H9 (cell line): ENCODE data around the gene C1QB. TPM values are rescaled to one million over a fixed set of nuclear protein-coding genes. Genes with fewer than 3 reads are reported as not detected.
A peak's percentile ranks its signal among the peaks of the same experiment; 100 is the strongest.

Experiments used
- DNase-seq: peaks from one replicate; pipeline ENCODE4 v3.0.0-alpha.2; 2017
- H2AFZ ChIP-seq: one replicate; pipeline ENCODE4 v1.6.1; 2013; ENCODE audit warnings: mild to moderate bottlenecking, low read length, control low read depth, moderate library complexity
- H2AK5ac ChIP-seq: 2 replicates; pipeline ENCODE4 v1.6.1; 2013; ENCODE audit warnings: low read length, control low read depth, mixed read lengths; ENCODE audit not compliant: insufficient read length
- H2BK120ac ChIP-seq: one replicate; pipeline ENCODE4 v1.6.1; 2013; ENCODE audit warnings: low read depth, mild to moderate bottlenecking, low read length, control low read depth, inconsistent platforms; ENCODE audit not compliant: poor library complexity, severe bottlenecking
- H2BK12ac ChIP-seq: 2 replicates; pipeline ENCODE4 v1.6.1; 2013; ENCODE audit warnings: low read length, control low read depth, mixed read lengths, low read depth; ENCODE audit not compliant: insufficient read length
- H2BK15ac ChIP-seq: 2 replicates; pipeline ENCODE4 v1.6.1; 2013; ENCODE audit warnings: low read depth, low read length, control low read depth
- H2BK20ac ChIP-seq: one replicate; pipeline ENCODE4 v1.6.1; 2013; ENCODE audit warnings: low read depth, mild to moderate bottlenecking, low read length, control low read depth, inconsistent platforms; ENCODE audit not compliant: poor library complexity, severe bottlenecking
- H2BK5ac ChIP-seq: 2 replicates; pipeline ENCODE4 v1.6.1; 2013; ENCODE audit warnings: low read length, control low read depth, mixed read lengths; ENCODE audit not compliant: insufficient read length
- H3K14ac ChIP-seq: 2 replicates; pipeline ENCODE4 v1.6.1; 2013; ENCODE audit warnings: low read length, control low read depth; ENCODE audit not compliant: insufficient read depth
- H3K18ac ChIP-seq: 2 replicates; pipeline ENCODE4 v1.6.1; 2013; ENCODE audit warnings: low read depth, mild to moderate bottlenecking, mixed read lengths, low read length, control low read depth; ENCODE audit not compliant: insufficient read length
- H3K23ac ChIP-seq: 2 replicates; pipeline ENCODE4 v1.6.1; 2013; ENCODE audit warnings: low read length, control low read depth, mixed read lengths, low read depth; ENCODE audit not compliant: insufficient read length
- H3K23me2 ChIP-seq: 2 replicates; pipeline ENCODE4 v1.6.1; 2013; ENCODE audit warnings: low read depth, mild to moderate bottlenecking, mixed read lengths, low read length, control low read depth; ENCODE audit not compliant: insufficient read length, poor library complexity, severe bottlenecking
- H3K27ac ChIP-seq: 2 replicates; pipeline ENCODE4 v1.5.1; 2013; ENCODE audit warnings: low read length, control low read depth, mixed read lengths, low read depth; ENCODE audit not compliant: insufficient read length
- H3K27me3 ChIP-seq: 2 replicates; pipeline ENCODE4 v1.6.1; 2013; ENCODE audit warnings: low read length, control low read depth, inconsistent platforms; ENCODE audit not compliant: insufficient read depth
- H3K4ac ChIP-seq: 2 replicates; pipeline ENCODE4 v1.6.1; 2013; ENCODE audit warnings: low read depth, mild to moderate bottlenecking, control low read depth, inconsistent platforms, low read length, moderate library complexity
- H3K4me1 ChIP-seq: 2 replicates; pipeline ENCODE4 v1.6.1; 2013; ENCODE audit warnings: low read length, control low read depth, inconsistent platforms; ENCODE audit not compliant: insufficient read depth
- H3K4me2 ChIP-seq: 2 replicates; pipeline ENCODE4 v1.6.1; 2013; ENCODE audit warnings: low read length, control low read depth, mixed read lengths; ENCODE audit not compliant: insufficient read length, insufficient read depth
- H3K56ac ChIP-seq: 2 replicates; pipeline ENCODE4 v1.6.1; 2013; ENCODE audit warnings: low read depth, mild to moderate bottlenecking, mixed read lengths, low read length, control low read depth; ENCODE audit not compliant: insufficient read length
- H3K79me1 ChIP-seq: 2 replicates; pipeline ENCODE4 v1.6.1; 2013; ENCODE audit warnings: low read depth, mild to moderate bottlenecking, moderate library complexity, low read length, control low read depth, inconsistent platforms; ENCODE audit not compliant: insufficient read depth, poor library complexity, severe bottlenecking
- H3K79me2 ChIP-seq: 2 replicates; pipeline ENCODE4 v1.6.1; 2013; ENCODE audit warnings: low read length, control low read depth, inconsistent platforms; ENCODE audit not compliant: insufficient read depth
- H3K9ac ChIP-seq: 2 replicates; pipeline ENCODE4 v1.6.1; 2013; ENCODE audit warnings: low read length, control low read depth, mixed read lengths; ENCODE audit not compliant: insufficient read length; ENCODE audit errors: extremely low read depth
- H3K9me3 ChIP-seq: one replicate; pipeline ENCODE4 v1.6.1; 2013; ENCODE audit warnings: low read depth, low read length, inconsistent platforms; ENCODE audit not compliant: control insufficient read depth
- H3T11ph ChIP-seq: one replicate; pipeline ENCODE4 v1.6.1; 2013; ENCODE audit warnings: mild to moderate bottlenecking, low read length, control low read depth, inconsistent platforms
- H4K20me1 ChIP-seq: one replicate; pipeline ENCODE4 v1.6.1; 2013; ENCODE audit not compliant: control insufficient read depth, insufficient read length, insufficient read depth
- H4K5ac ChIP-seq: 2 replicates; pipeline ENCODE4 v1.6.1; 2013; ENCODE audit warnings: low read depth, mild to moderate bottlenecking, mixed read lengths, low read length, control low read depth; ENCODE audit not compliant: insufficient read length
- H4K8ac ChIP-seq: replicated peaks from 2 replicates; pipeline ENCODE4 v1.6.1; 2013; ENCODE audit warnings: low read length, control low read depth, mixed read lengths, low read depth; ENCODE audit not compliant: insufficient read length
- H4K91ac ChIP-seq: 2 replicates; pipeline ENCODE4 v1.6.1; 2013; ENCODE audit warnings: low read depth, mild to moderate bottlenecking, moderate library complexity, mixed read lengths, low read length, control low read depth; ENCODE audit not compliant: insufficient read length
- H3K27ac Mint-ChIP-seq, 3 experiments: 2 replicates in 2 of 3; 3 replicates in 1 of 3; pipeline ENCODE4 v1.8.0; 2020 to 2021; ENCODE audit warnings: mixed read lengths in 3 of 3, mild to moderate bottlenecking in 1 of 3, moderate library complexity in 1 of 3
- H3K27me3 Mint-ChIP-seq: 2 replicates; pipeline ENCODE4 v1.8.0; 2021; ENCODE audit warnings: low read depth, mild to moderate bottlenecking, moderate library complexity, mixed read lengths
- H3K36me3 Mint-ChIP-seq, 3 experiments: 2 replicates in 2 of 3; 3 replicates in 1 of 3; pipeline ENCODE4 v1.8.0; 2020 to 2021; ENCODE audit warnings: low read depth in 3 of 3, mixed read lengths in 3 of 3; ENCODE audit not compliant: insufficient read depth in 1 of 3
- H3K4me1 Mint-ChIP-seq, 2 experiments: 2 replicates each; pipeline ENCODE4 v1.8.0; 2020; ENCODE audit warnings: mixed read lengths in 2 of 2
- H3K4me3 Mint-ChIP-seq, 2 experiments: 2 replicates in 1 of 2; 3 replicates in 1 of 2; pipeline ENCODE4 v1.8.0; 2020 to 2021; ENCODE audit warnings: mild to moderate bottlenecking in 2 of 2, mixed read lengths in 2 of 2, moderate library complexity in 1 of 2
- H3K9me3 Mint-ChIP-seq, 2 experiments: 2 replicates in 1 of 2; 3 replicates in 1 of 2; pipeline ENCODE4 v1.8.0; 2020; ENCODE audit warnings: mild to moderate bottlenecking in 2 of 2, mixed read lengths in 2 of 2, moderate library complexity in 1 of 2
- WGBS: extraction: QIAGEN DNeasy Blood & Tissue Kit; methylation state at CpG from one replicate; pipeline ENCODE4 v1.1.7; 2013; ENCODE audit warnings: missing lambda C conversion rate, low lambda C conversion rate, mixed read lengths; ENCODE audit not compliant: insufficient read length; ENCODE audit errors: extremely low coverage; 5-methylcytosine and 5-hydroxymethylcytosine counted together
- total RNA-seq: library from RNA; stranded (reverse); gene quantifications from 2 replicates; pipeline ENCODE4 v1.2.1, GENCODE V29; 2021
- TF ChIP-seq, protein P1 (sequence below): fragments of 200-600 bp; sonication (generic); conservative IDR thresholded peaks from 3 replicates; pipeline ENCODE4 v1.8.0; 2021; ENCODE audit warnings: antibody characterized with exemption, mild to moderate bottlenecking

Gene C1QB
- total RNA-seq, 1 experiment from 2014 or later: not detected

GRCh38 chr1:22685591-22686059 is 32.6 kb downstream of the C1QB start:
- Histone ChIP-seq H3K4ac (no peak overlapping the region), H3K18ac (no peak overlapping the region), H4K5ac (no peak overlapping the region), H3K9me3 (no peaks in the 10 kb centered on the region), H2BK20ac (no peak overlapping the region), H3T11ph (no peak overlapping the region), H3K23ac (no peak overlapping the region), H3K79me2 (no peaks in the 10 kb centered on the region), H2BK5ac (no peak overlapping the region), H4K8ac (no peak overlapping the region), H4K91ac (no peak overlapping the region), H2BK15ac (no peak overlapping the region), H3K23me2 (no peaks in the 10 kb centered on the region), H2BK12ac (no peak overlapping the region), H4K20me1 (no peaks in the 10 kb centered on the region), H3K4me2 (no peak overlapping the region), H3K79me1 (no peaks in the 10 kb centered on the region), H2AFZ (no peak overlapping the region), H3K27ac (no peak overlapping the region), H2BK120ac (no peak overlapping the region), H3K4me1 (no peaks in the 10 kb centered on the region; the same call in 1 of the 2 replicates), H3K9ac (no peak overlapping the region), H3K56ac (no peak overlapping the region), H2AK5ac (no peak overlapping the region), H3K14ac (peak overlapping the region; percentile 73; the same call in 1 of the 2 replicates), H3K27me3 (no peaks in the 10 kb centered on the region)
- Mint-ChIP-seq H3K36me3 (no peaks in the 10 kb centered on the region), H3K9me3 (no peaks in the 10 kb centered on the region), H3K27ac (peak overlapping the region in 1 of 3 experiments; percentile 54; a peak in 1 of 7 replicates), H3K4me3 (no peak overlapping the region), H3K4me1 (peaks cover 5 to 10% of the 10 kb centered on the region in 2 experiments), H3K27me3 (peaks cover 19% of the 10 kb centered on the region)
- TF ChIP-seq, protein P1, sequence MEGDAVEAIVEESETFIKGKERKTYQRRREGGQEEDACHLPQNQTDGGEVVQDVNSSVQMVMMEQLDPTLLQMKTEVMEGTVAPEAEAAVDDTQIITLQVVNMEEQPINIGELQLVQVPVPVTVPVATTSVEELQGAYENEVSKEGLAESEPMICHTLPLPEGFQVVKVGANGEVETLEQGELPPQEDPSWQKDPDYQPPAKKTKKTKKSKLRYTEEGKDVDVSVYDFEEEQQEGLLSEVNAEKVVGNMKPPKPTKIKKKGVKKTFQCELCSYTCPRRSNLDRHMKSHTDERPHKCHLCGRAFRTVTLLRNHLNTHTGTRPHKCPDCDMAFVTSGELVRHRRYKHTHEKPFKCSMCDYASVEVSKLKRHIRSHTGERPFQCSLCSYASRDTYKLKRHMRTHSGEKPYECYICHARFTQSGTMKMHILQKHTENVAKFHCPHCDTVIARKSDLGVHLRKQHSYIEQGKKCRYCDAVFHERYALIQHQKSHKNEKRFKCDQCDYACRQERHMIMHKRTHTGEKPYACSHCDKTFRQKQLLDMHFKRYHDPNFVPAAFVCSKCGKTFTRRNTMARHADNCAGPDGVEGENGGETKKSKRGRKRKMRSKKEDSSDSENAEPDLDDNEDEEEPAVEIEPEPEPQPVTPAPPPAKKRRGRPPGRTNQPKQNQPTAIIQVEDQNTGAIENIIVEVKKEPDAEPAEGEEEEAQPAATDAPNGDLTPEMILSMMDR: no peak
- DNase-seq: no peak
- no CpG with 5 or more reads among the region's 10 CpGs for WGBS
